Measurements from ENCODE around the gene PTGES3L.
A peak's percentile ranks its signal among the peaks of the same experiment; 100 is the strongest.

PTGES3L gene

GRCh38 chr17:42979511-42980273, at the start of gene PTGES3L:
Gene PTGES3L, minus strand, starts transcription at chr17:42980080. Its CDS starts 27 bp downstream, at chr17:42980053.
- DNase-seq (ENCODE audit: low spot score), result peak; percentile 47
- no peak for FAIRE-seq

GRCh38 chr17:43028221-43028861, 48.5 kb upstream of the PTGES3L start:
- FAIRE-seq (no peak), DNase-seq (ENCODE audit: low spot score) (no peak)

GRCh38 chr17:43027091-43028032, 47.5 kb upstream of the PTGES3L start:
- FAIRE-seq, result no peak

GRCh38 chr17:43026595-43026994, 46.7 kb upstream of the PTGES3L start:
- FAIRE-seq (no peak), DNase-seq (ENCODE audit: low spot score) (no peak)

More at GRCh38 chr17:43027091-43028032, 47.5 kb upstream of the PTGES3L start:
- DNase-seq (ENCODE audit: low spot score), result no peak

- DNase-seq (ENCODE audit: low spot score), result no peak
These were observed 46.1 kb upstream of the PTGES3L start for GRCh38 chr17:43025766-43026537.

GRCh38 chr17:43025290-43025657, 45.4 kb upstream of the PTGES3L start:
- no peak for FAIRE-seq
- DNase-seq (ENCODE audit: low spot score), result no peak

More at GRCh38 chr17:43025766-43026537, 46.1 kb upstream of the PTGES3L start:
- no peak for FAIRE-seq

- no peak for FAIRE-seq
- peak; percentile 64 for DNase-seq (ENCODE audit: low spot score)
These were observed 44.8 kb upstream of the PTGES3L start, which contains the start of gene RND2 for GRCh38 chr17:43024407-43025289. Gene RND2, plus strand, starts transcription at chr17:43025231. Its CDS starts 117 bp downstream, at chr17:43025348.

GRCh38 chr17:43021741-43022512, 42.0 kb upstream of the PTGES3L start, which contains the start of gene VAT1:
Gene VAT1, minus strand, starts transcription at chr17:43022385. Its CDS starts 63 bp downstream, at chr17:43022322.
- DNase-seq (ENCODE audit: low spot score) (peak; percentile 54), FAIRE-seq (no peak)

- FAIRE-seq, result no peak
- DNase-seq (ENCODE audit: low spot score), result peak; percentile 55
These were observed 41.2 kb upstream of the PTGES3L start for GRCh38 chr17:43020789-43021740.

- no peak for FAIRE-seq
- no peak for DNase-seq (ENCODE audit: low spot score)
These were observed 40.2 kb upstream of the PTGES3L start for GRCh38 chr17:43020030-43020621.

GRCh38 chr17:43019418-43019817, 39.5 kb upstream of the PTGES3L start:
- DNase-seq (ENCODE audit: low spot score) (no peak), FAIRE-seq (no peak)

- FAIRE-seq (no peak), DNase-seq (ENCODE audit: low spot score) (no peak)
These were observed 39.1 kb upstream of the PTGES3L start for GRCh38 chr17:43018932-43019331.

- no peak for FAIRE-seq
- DNase-seq (ENCODE audit: low spot score), result no peak
These were observed 38.4 kb upstream of the PTGES3L start for GRCh38 chr17:43018008-43018853.

GRCh38 chr17:43016216-43016615, 36.3 kb upstream of the PTGES3L start:
- DNase-seq (ENCODE audit: low spot score) (no peak), FAIRE-seq (no peak)

- DNase-seq (ENCODE audit: low spot score) (no peak), FAIRE-seq (no peak)
These were observed 35.7 kb upstream of the PTGES3L start for GRCh38 chr17:43015579-43015978.

Measured in RCC 7860 (cell line).